Measurements from ENCODE around the gene RHEBL1.

RHEBL1 gene

GRCh38 chr12:49022558-49023178, 47.1 kb downstream of the RHEBL1 start:
- no peak for DNase-seq (ENCODE audit: low read depth in 1 of 2, low spot score in 1 of 2)

GRCh38 chr12:49021292-49021915, 48.4 kb downstream of the RHEBL1 start:
- DNase-seq (ENCODE audit: low read depth in 1 of 2, low spot score in 1 of 2), result no peak

- no peak for DNase-seq (ENCODE audit: low read depth in 1 of 2, low spot score in 1 of 2)
Measured at GRCh38 chr12:49020441-49020840, 49.3 kb downstream of the RHEBL1 start.

GRCh38 chr12:49019443-49020324, 50.1 kb downstream of the RHEBL1 start:
- DNase-seq (ENCODE audit: low read depth in 1 of 2, low spot score in 1 of 2), result no peak

GRCh38 chr12:49019120-49019430, 50.7 kb downstream of the RHEBL1 start:
- DNase-seq (ENCODE audit: low read depth in 1 of 2, low spot score in 1 of 2), result no peak

- peak; percentile 90 to 93 for DNase-seq (ENCODE audit: low read depth in 1 of 2, low spot score in 1 of 2)
Measured at GRCh38 chr12:49018261-49019119, 51.3 kb downstream of the RHEBL1 start, which contains the start of gene PRKAG1. Gene PRKAG1 (minus strand): TSS chr12:49018776. CDS start chr12:49018740, 36 bp downstream.

- DNase-seq (ENCODE audit: low read depth in 1 of 2, low spot score in 1 of 2), result no peak
Measured at GRCh38 chr12:49017891-49018260, 51.9 kb downstream of the RHEBL1 start.

- no peak for DNase-seq (ENCODE audit: low read depth in 1 of 2, low spot score in 1 of 2)
Measured at GRCh38 chr12:49015196-49015595, 54.6 kb downstream of the RHEBL1 start.

Data from stimulated activated CD4-positive, alpha-beta T cell treated with anti-CD3 and anti-CD28 coated beads, Interleukin-15, amount 100 ng/mL, for 1 hour (primary cell).